Measurements from ENCODE around the gene PHF21B.

GRCh38 chr22:44847892-44848291 is 161.9 kb downstream of the PHF21B start:
- TF ChIP-seq POLR2AphosphoS5 (IDR thresholded peaks at IDR 0.05; ENCODE audit: borderline replicate concordance, low read depth, low read length) (no peak), EZH2 (IDR thresholded peaks at IDR 0.05) (no peak), FOXP2 (optimal IDR thresholded peaks at IDR 0.05; ENCODE audit: control extremely low read depth, extremely low read length, insufficient read depth) (no peak)
